ENCODE measurements around the gene YIF1B.

DNA sequence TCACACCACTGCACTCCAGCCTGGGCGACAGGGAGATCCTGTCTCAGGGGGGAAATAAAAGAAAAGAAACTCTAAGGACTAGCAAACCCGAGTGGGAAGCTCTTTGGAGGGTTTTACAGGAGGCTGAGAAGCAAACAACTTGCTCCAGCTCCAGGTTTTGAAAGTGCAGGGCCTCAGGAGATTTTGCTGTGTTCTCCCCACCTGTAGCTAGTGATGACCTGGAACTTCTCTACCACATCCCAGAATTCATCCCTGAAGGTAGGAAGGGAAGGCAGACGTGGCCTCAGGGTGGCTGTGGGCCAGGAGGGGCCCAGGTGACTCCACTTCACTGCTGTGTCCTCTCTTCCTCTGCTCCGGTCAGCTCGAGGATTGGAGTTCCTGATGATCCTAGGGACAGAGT lies 42.3 kb upstream of the YIF1B start:
- TF ChIP-seq, protein P1, sequence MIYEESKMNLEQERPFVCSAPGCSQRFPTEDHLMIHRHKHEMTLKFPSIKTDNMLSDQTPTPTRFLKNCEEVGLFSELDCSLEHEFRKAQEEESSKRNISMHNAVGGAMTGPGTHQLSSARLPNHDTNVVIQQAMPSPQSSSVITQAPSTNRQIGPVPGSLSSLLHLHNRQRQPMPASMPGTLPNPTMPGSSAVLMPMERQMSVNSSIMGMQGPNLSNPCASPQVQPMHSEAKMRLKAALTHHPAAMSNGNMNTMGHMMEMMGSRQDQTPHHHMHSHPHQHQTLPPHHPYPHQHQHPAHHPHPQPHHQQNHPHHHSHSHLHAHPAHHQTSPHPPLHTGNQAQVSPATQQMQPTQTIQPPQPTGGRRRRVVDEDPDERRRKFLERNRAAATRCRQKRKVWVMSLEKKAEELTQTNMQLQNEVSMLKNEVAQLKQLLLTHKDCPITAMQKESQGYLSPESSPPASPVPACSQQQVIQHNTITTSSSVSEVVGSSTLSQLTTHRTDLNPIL (CRISPR knock-in tag; IDR thresholded peaks at IDR 0.05; ENCODE audit: low read depth), result no peak
- TF ChIP-seq TOX (CRISPR knock-in tag; IDR thresholded peaks at IDR 0.05; ENCODE audit: borderline replicate concordance), result no peak
- TF ChIP-seq, protein P2, sequence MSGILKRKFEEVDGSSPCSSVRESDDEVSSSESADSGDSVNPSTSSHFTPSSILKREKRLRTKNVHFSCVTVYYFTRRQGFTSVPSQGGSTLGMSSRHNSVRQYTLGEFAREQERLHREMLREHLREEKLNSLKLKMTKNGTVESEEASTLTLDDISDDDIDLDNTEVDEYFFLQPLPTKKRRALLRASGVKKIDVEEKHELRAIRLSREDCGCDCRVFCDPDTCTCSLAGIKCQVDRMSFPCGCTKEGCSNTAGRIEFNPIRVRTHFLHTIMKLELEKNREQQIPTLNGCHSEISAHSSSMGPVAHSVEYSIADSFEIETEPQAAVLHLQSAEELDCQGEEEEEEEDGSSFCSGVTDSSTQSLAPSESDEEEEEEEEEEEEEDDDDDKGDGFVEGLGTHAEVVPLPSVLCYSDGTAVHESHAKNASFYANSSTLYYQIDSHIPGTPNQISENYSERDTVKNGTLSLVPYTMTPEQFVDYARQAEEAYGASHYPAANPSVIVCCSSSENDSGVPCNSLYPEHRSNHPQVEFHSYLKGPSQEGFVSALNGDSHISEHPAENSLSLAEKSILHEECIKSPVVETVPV (CRISPR knock-in tag; IDR thresholded peaks at IDR 0.05), result no peak
- no peak for TF ChIP-seq TCF4 (CRISPR knock-in tag; IDR thresholded peaks at IDR 0.05; ENCODE audit: borderline replicate concordance)
- TF ChIP-seq ZFP3 (CRISPR knock-in tag; IDR thresholded peaks at IDR 0.05), result no peak
- TF ChIP-seq, protein P3, sequence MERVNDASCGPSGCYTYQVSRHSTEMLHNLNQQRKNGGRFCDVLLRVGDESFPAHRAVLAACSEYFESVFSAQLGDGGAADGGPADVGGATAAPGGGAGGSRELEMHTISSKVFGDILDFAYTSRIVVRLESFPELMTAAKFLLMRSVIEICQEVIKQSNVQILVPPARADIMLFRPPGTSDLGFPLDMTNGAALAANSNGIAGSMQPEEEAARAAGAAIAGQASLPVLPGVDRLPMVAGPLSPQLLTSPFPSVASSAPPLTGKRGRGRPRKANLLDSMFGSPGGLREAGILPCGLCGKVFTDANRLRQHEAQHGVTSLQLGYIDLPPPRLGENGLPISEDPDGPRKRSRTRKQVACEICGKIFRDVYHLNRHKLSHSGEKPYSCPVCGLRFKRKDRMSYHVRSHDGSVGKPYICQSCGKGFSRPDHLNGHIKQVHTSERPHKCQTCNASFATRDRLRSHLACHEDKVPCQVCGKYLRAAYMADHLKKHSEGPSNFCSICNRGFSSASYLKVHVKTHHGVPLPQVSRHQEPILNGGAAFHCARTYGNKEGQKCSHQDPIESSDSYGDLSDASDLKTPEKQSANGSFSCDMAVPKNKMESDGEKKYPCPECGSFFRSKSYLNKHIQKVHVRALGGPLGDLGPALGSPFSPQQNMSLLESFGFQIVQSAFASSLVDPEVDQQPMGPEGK (CRISPR knock-in tag; IDR thresholded peaks at IDR 0.05; ENCODE audit: borderline replicate concordance), result no peak
- TF ChIP-seq ARNTL (CRISPR knock-in tag; IDR thresholded peaks at IDR 0.05; ENCODE audit: borderline replicate concordance, low read depth), result no peak
- TF ChIP-seq ZC3H10 (CRISPR knock-in tag; IDR thresholded peaks at IDR 0.05), result no peak
